Stimulated activated CD4-positive, alpha-beta T cell treated with anti-CD3 and anti-CD28 coated beads, TNF-alpha, amount 100 ng/mL, for 24 hours (primary cell): ENCODE data around the gene MRPL49.
A peak's percentile ranks its signal among the peaks of the same experiment; 100 is the strongest.

Source experiments
- DNase-seq, 3 experiments: peaks; one replicate each; pipeline ENCODE4 v3.0.0-alpha.2; 2020; ENCODE audit warnings: low read depth in 3 of 3

Gene MRPL49

GRCh38 chr11:65102142-65103095 lies 19.7 kb upstream of the MRPL49 start:
- no peak for DNase-seq

DNA sequence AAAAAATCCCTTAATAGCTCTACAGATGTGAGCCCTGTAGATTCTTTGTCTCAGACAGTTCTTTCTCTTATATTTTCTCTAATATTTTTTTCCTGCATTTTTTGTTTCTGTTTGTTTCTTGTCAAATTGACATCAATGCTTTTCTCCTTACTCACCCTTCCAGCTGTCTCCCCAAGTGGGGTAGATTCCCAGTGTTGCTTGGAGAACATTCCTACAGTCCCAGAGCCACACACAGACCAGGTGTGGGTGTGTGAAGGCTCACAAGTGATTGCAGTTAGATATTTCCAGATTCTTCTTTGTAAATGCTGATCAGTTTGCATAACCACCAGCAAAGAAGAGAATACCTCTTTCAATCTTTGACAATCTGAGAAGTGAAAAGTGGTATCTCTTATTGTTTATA lies 18.6 kb upstream of the MRPL49 start:
- no peak for DNase-seq

DNA sequence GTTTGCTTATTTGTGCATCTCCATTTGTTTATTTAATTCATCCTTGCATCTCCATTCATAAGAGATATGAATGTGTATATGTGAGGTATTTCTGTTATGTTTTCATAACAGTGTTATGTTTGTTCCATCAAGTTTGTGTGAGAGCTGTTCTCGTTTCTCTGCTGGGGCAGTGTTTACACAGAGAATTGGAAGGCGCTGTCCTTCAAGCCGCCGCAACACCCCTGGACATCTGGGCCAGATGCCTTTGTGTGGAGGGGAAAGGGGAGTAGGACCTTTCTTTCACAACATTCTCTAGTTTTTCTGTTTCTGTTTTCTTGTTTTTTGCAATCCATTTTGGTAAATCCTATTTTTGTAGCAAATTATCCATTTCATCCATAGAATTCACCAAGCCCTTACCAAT lies 17.5 kb upstream of the MRPL49 start:
- DNase-seq = no peak

GRCh38 chr11:65107078-65107477 lies 15.0 kb upstream of the MRPL49 start:
- no peak for DNase-seq

GRCh38 chr11:65107751-65108468 lies 14.2 kb upstream of the MRPL49 start:
- no peak for DNase-seq

DNA sequence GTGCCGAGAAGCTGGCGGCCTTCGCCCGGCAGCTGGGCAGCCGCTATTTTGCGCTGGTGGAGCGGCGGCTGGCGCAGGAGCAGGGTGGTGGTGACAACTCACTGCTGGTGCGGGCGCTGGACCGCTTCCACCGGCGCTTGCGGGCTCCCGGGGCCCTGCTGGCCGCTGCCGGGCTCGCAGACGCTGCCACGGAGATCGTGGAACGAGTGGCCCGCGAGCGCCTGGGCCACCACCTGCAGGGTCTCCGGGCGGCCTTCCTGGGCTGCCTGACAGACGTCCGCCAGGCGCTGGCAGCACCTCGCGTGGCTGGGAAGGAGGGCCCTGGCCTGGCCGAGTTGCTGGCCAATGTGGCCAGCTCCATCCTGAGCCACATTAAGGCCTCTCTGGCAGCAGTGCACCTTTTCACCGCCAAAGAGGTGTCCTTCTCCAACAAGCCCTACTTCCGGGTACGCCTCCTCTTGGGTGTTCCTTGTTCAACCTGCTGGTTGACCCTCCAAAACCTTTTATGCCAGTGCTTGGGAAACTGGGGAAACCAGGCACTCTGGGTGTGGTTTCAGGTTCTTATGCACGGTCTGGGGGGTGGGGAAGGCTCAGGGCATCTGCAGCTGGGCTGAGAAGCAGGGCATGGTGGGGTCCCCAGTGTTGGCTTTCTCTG lies 13.5 kb upstream of the MRPL49 start:
- DNase-seq = no peak

- DNase-seq = no peak
Measured at GRCh38 chr11:65109231-65110198, 12.6 kb upstream of the MRPL49 start.

DNA sequence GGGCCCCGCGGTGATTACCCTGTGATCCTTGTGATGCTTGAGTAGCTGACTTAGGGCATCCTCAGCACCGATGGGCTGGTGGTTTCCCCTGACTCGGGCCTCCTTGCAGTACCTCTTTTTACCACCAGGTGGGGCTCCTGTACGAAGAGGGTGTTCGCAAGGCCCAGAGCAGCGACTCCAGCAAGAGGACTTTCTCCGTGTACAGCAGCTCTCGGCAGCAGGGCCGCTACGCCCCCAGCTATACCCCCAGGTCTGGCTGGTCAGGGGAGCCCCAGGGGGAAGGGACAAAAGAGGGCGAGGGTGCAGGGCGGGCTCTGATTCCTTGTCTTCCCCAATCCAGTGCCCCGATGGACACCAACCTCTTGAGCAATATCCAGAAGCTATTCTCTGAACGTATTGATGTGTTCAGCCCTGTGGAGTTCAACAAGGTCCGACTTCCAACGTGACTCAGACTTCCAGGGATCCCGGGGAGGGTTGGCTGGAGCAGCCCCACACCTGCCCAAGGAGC lies 11.7 kb upstream of the MRPL49 start:
- peak; percentile 91 to 95 (median 94) for DNase-seq

DNA sequence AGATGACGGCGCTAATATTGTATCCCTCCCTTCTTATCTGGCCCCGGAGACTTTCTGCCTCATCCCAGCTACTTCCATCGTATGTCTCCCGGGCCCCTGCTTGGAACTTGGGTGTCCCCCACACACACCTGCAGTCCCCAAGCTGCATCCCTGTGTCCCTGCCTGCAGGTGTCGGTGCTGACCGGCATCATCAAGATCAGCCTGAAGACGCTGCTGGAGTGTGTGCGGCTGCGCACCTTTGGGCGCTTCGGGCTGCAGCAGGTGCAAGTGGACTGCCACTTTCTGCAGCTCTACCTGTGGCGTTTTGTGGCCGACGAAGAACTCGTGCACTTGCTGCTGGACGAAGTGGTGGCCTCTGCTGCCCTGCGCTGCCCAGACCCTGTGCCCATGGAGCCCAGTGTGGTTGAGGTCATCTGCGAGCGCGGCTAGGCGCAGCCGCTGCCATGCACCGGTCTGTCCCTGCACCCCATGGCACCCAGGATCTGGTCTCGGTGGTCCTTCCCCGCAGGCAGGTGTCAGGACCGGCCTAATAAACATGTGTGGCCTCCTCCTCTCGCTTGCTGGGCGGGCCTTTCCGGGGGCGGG lies 10.9 kb upstream of the MRPL49 start:
- no peak for DNase-seq

DNA sequence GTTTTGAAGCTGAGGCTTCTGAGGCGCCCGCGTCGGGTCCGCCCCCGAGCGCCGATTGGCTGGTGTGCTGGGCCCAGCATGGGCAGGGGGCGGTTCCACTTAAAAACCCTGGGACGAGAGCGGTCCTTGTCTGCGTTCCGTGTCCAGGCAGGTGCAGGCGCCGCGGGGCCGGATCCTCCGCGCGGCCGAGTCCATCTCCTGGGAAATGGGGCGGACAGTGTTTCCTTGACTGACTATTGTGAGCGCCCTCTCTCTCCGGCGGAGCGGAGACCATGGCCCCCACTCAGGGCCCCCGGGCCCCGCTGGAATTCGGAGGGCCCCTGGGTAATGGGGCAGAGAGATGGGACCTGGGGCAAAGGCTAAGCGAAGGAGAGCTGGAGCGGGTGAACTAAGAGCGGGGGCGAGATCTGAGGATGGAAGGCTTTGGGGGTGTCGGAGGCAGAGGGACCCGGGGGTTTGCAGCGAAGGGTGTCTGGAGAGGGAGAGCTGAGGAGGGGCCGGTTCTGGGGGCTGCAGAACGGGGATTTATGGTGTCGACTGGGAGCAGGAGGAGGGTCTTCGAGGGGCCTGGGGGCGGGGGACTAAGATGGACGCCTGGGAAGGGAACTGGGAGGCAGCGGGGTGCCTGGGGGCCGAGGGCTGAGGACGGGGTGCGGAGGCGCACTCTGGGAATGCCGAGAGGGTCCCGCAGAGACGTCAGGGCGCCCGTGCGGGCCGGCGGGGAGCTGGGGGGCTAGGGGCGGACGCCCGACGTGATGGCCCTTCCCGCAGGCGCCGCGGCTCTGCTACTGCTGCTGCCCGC lies 10.2 kb upstream of the MRPL49 start, which contains the start of gene TM7SF2:
TM7SF2 (plus strand) TSS at position 129 of the 802 bp plus-strand sequence; CDS start at position 273, 144 bp downstream.
- DNase-seq = peak; percentile 86 to 96 (median 87)

DNA sequence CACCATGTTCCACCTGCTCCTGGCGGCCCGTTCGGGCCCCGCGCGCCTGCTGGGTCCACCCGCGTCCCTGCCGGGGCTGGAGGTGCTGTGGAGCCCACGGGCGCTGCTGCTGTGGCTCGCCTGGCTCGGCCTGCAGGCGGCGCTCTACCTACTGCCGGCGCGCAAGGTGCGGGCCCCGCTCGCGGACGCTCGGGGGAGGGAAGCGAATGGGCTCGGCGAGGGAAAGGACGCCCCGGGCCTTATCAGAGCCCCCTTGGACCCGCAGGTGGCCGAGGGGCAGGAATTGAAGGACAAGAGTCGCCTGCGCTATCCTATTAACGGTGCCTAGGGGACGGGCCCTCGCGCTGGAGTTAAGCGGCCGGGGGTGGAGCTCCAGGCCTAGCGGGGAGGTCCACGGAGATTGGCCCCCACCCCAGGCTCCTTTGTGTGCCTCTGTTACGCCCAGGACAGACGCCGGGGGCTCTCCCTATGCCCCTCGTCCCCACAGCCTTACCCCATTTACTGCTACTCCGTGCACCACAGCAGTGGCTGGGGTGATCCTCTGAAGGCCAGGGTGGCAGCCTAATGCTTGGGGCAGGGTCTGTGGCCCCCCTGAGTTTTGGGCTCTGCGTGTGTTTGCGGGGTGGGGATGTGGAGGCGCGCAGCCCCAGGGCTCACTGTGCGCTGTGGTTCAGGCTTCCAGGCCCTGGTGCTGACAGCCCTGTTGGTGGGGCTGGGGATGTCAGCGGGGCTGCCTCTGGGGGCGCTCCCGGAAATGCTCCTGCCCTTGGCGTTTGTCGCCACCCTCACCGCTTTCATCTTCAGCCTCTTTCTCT lies 9.4 kb upstream of the MRPL49 start:
- peak in 2 of 3 experiments; percentile 50 to 70 for DNase-seq

DNA sequence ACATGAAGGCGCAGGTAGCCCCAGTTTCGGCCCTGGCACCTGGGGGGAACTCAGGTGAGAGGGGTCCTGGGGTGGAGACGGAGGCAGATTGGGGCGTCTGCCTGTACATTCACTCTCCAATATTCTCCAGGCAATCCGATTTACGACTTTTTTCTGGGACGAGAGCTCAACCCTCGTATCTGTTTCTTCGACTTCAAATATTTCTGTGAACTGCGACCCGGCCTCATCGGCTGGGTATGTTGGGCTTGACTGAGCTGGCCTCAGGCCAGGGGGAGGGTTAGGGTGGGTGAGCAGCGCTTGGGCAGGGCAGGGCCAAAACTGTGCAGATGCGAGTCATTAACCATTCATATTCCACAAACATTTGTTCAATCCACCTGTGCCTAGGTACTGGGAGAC lies 8.8 kb upstream of the MRPL49 start:
- DNase-seq = no peak

GRCh38 chr11:65113839-65114238 lies 8.3 kb upstream of the MRPL49 start:
- no peak for DNase-seq

- DNase-seq = no peak
Measured at GRCh38 chr11:65114538-65115171, 7.5 kb upstream of the MRPL49 start.

DNA sequence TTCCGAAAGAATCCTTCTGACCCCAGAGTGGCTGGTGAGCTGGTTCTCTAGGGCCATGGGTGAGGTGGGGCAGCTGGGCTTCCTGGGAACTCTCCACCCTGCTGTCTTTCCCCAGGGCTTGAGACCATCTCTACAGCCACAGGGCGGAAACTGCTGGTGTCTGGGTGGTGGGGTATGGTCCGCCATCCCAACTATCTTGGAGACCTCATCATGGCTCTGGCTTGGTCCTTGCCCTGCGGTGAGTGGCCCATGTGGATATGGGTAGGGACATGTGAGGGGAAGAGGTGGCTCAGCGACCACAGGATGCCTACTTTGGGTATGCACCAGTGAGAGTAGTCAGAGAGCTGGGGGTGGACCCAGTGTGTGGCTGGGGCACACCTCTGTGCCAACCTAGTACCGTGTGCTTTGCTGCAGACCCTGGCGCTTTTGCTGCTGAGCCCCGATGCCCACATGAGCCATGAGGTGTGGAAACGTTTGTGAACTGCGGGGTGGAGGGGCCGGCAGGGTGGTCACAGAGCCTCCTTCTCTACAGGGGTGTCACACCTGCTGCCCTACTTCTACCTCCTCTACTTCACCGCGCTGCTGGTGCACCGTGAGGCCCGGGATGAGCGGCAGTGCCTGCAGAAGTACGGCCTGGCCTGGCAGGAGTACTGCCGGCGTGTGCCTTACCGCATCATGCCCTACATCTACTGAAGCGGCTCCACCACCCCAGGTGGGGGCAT lies 6.6 kb upstream of the MRPL49 start:
- no peak for DNase-seq

GRCh38 chr11:65116370-65117205 lies 5.5 kb upstream of the MRPL49 start:
- peak in 1 of 3 experiments; percentile 60 for DNase-seq
